Thymus (tissue), 11 donors: ENCODE results near the gene SWAP70. TPM values are rescaled to one million over a fixed set of nuclear protein-coding genes. Genes with fewer than 3 reads are reported as not detected.
"Not testable (repeated sequence)": the region's sequence is repeated elsewhere in the genome, so short reads cannot be mapped to it uniquely, and the experiment has no call there.

Experiments
- DNase-seq, 9 donors: peaks; one replicate each; pipeline ENCODE4 v3.0.0-alpha.2; 2013; ENCODE audit warnings: low spot score in 9 of 9, low read depth in 6 of 9, missing footprints in 1 of 9
- H3K27ac ChIP-seq, 2 donors: one replicate each; pipeline ENCODE4 v1.5.1; 2013; ENCODE audit warnings: control low read depth in 1 of 2, low read depth in 1 of 2, low read length in 1 of 2, mild to moderate bottlenecking in 1 of 2, moderate library complexity in 1 of 2
- H3K27me3 ChIP-seq, 2 donors: one replicate each; pipeline ENCODE4 v1.5.1; 2013; ENCODE audit warnings: low read length in 1 of 2; ENCODE audit not compliant: control insufficient read depth in 2 of 2, insufficient read depth in 1 of 2
- H3K36me3 ChIP-seq, 2 donors: one replicate each; pipeline ENCODE4 v1.5.1; 2013; ENCODE audit warnings: low read length in 1 of 2, mild to moderate bottlenecking in 1 of 2, moderate library complexity in 1 of 2; ENCODE audit not compliant: control insufficient read depth in 2 of 2, insufficient read depth in 2 of 2
- H3K4me1 ChIP-seq, 2 donors: one replicate each; pipeline ENCODE4 v1.5.1; 2013; ENCODE audit warnings: low read length in 2 of 2; ENCODE audit not compliant: control insufficient read depth in 2 of 2, insufficient read depth in 2 of 2
- H3K4me3 ChIP-seq, 2 donors: one replicate each; pipeline ENCODE4 v1.5.1; 2013; ENCODE audit warnings: low read length in 2 of 2, control low read depth in 1 of 2, mild to moderate bottlenecking in 1 of 2
- H3K9me3 ChIP-seq, 2 donors: one replicate each; pipeline ENCODE4 v1.5.1; 2013; ENCODE audit warnings: low read length in 1 of 2, mild to moderate bottlenecking in 1 of 2; ENCODE audit not compliant: control insufficient read depth in 2 of 2, insufficient read depth in 1 of 2
- WGBS: extraction: QIAGEN DNeasy Blood & Tissue Kit; methylation state at CpG from one replicate; pipeline ENCODE4 v1.1.7; 2013; 5-methylcytosine and 5-hydroxymethylcytosine counted together
- polyA plus RNA-seq: library from polyadenylated mRNA; stranded (reverse); fragments of 200-250 nt; gene quantifications from one replicate; pipeline ENCODE4 v1.2.3, GENCODE V29; 2013
- total RNA-seq: library from RNA; stranded (reverse); fragments of 120-200 nt; gene quantifications from one replicate; pipeline ENCODE4 v1.2.4, GENCODE V29; 2013
- donor health status: healthy.

SWAP70 gene
- total and polyA plus RNA-seq, 2 donors: 12.0 to 17.8 TPM

GRCh38 chr11:9692691-9693090 lies 28.8 kb downstream of the SWAP70 start:
- Histone ChIP-seq H3K36me3 (peaks cover 0 to 5% of the 10 kb centered on the region in 2 donors), H3K9me3 (no peaks in the 10 kb centered on the region), H3K4me1 (peaks cover 0 to 11% of the 10 kb centered on the region in 2 donors), H3K4me3 (no peak overlapping the region), H3K27me3 (no peaks in the 10 kb centered on the region), H3K27ac (no peak overlapping the region)
- WGBS: 39% methylated on average over 2 of the region's 2 CpGs
- DNase-seq: no peak

GRCh38 chr11:9693801-9694553 lies 30.1 kb downstream of the SWAP70 start:
- H3K36me3 ChIP-seq: peaks cover 0 to 5% of the 10 kb centered on the region in 2 donors
- no peak overlapping the region for H3K27ac ChIP-seq
- 61% methylated on average over 2 of the region's 2 CpGs for WGBS
- no peaks in the 10 kb centered on the region for H3K9me3 ChIP-seq
- DNase-seq: no peak
- H3K4me3 ChIP-seq: no peak overlapping the region
- H3K27me3 ChIP-seq: no peaks in the 10 kb centered on the region
- H3K4me1 ChIP-seq: peaks cover 0 to 11% of the 10 kb centered on the region in 2 donors

GRCh38 chr11:9695228-9695627 lies 31.4 kb downstream of the SWAP70 start:
- not testable (repeated sequence) for H3K4me3 ChIP-seq, H3K36me3 ChIP-seq, H3K4me1 ChIP-seq, H3K27me3 ChIP-seq, DNase-seq, H3K9me3 ChIP-seq, H3K27ac ChIP-seq
- 98% methylated on average over 8 of the region's 8 CpGs for WGBS

GRCh38 chr11:9697766-9698165 lies 33.9 kb downstream of the SWAP70 start:
- peaks cover 0 to 5% of the 10 kb centered on the region in 2 donors for H3K36me3 ChIP-seq
- H3K27ac ChIP-seq: no peak overlapping the region
- DNase-seq: no peak
- H3K4me3 ChIP-seq: no peak overlapping the region
- no peaks in the 10 kb centered on the region for H3K27me3 ChIP-seq
- WGBS: 96% methylated on average over 4 of the region's 4 CpGs
- H3K4me1 ChIP-seq: peaks cover 5 to 7% of the 10 kb centered on the region in 2 donors
- H3K9me3 ChIP-seq: no peaks in the 10 kb centered on the region

- Histone ChIP-seq H3K27me3 (no peaks in the 10 kb centered on the region), H3K27ac (no peak overlapping the region), H3K9me3 (no peaks in the 10 kb centered on the region), H3K4me1 (peaks cover 5 to 7% of the 10 kb centered on the region in 2 donors), H3K36me3 (no peaks in the 10 kb centered on the region), H3K4me3 (no peak overlapping the region)
- 95% methylated on average over 2 of the region's 2 CpGs for WGBS
- DNase-seq: no peak
Observed at GRCh38 chr11:9700105-9700801, 36.4 kb downstream of the SWAP70 start.

- no peak for DNase-seq
- H3K27ac ChIP-seq: no peak overlapping the region
- no peaks in the 10 kb centered on the region for H3K27me3 ChIP-seq
- H3K4me3 ChIP-seq: no peak overlapping the region
- WGBS: 55% methylated on average over 1 of the region's 1 CpG
- H3K4me1 ChIP-seq: peaks cover 5 to 7% of the 10 kb centered on the region in 2 donors
- H3K36me3 ChIP-seq: no peaks in the 10 kb centered on the region
- H3K9me3 ChIP-seq: no peaks in the 10 kb centered on the region
Observed at GRCh38 chr11:9701799-9702198, 37.9 kb downstream of the SWAP70 start.

GRCh38 chr11:9703280-9703679 lies 39.4 kb downstream of the SWAP70 start:
- H3K4me3 ChIP-seq: no peak overlapping the region
- H3K27ac ChIP-seq: no peak overlapping the region
- no peaks in the 10 kb centered on the region for H3K9me3 ChIP-seq
- WGBS: 72% methylated on average over 6 of the region's 6 CpGs
- no peak for DNase-seq
- H3K36me3 ChIP-seq: no peaks in the 10 kb centered on the region
- no peaks in the 10 kb centered on the region for H3K27me3 ChIP-seq
- H3K4me1 ChIP-seq: peaks cover 5 to 7% of the 10 kb centered on the region in 2 donors

- H3K27me3 ChIP-seq: no peaks in the 10 kb centered on the region
- H3K4me1 ChIP-seq: peaks cover 5 to 7% of the 10 kb centered on the region in 2 donors
- H3K9me3 ChIP-seq: no peaks in the 10 kb centered on the region
- no peak overlapping the region for H3K4me3 ChIP-seq
- no peak for DNase-seq
- WGBS: 100% methylated on average over 1 of the region's 1 CpG
- H3K27ac ChIP-seq: no peak overlapping the region
- no peaks in the 10 kb centered on the region for H3K36me3 ChIP-seq
Observed at GRCh38 chr11:9704037-9704436, 40.2 kb downstream of the SWAP70 start.

- no peaks in the 10 kb centered on the region for H3K27me3 ChIP-seq
- H3K36me3 ChIP-seq: no peaks in the 10 kb centered on the region
- no peak overlapping the region for H3K4me3 ChIP-seq
- DNase-seq: no peak
- H3K4me1 ChIP-seq: peaks cover 5 to 7% of the 10 kb centered on the region in 2 donors
- no peak overlapping the region for H3K27ac ChIP-seq
- WGBS: 98% methylated on average over 4 of the region's 4 CpGs
- H3K9me3 ChIP-seq: no peaks in the 10 kb centered on the region
Observed at GRCh38 chr11:9704620-9705019, 40.7 kb downstream of the SWAP70 start.
